Smooth muscle cell (in vitro differentiated cells): Measurements from ENCODE around the gene GINS1. TPM values are rescaled to one million over a fixed set of nuclear protein-coding genes. Genes with fewer than 3 reads are reported as not detected.

Experiments
- DNase-seq: peaks from one replicate; lab custom pipeline; 2025; ENCODE audit not compliant: unreplicated experiment; lab: John Stamatoyannopoulos, UW
- H2AFZ ChIP-seq: fragments of 200-600 bp; sonication (generic); 2 replicates; pipeline ENCODE4 v1.6.0; 2016; ENCODE audit warnings: antibody characterized with exemption, low read depth, mild to moderate bottlenecking
- H3F3A ChIP-seq: fragments of 200-600 bp; sonication (generic); 2 replicates; pipeline ENCODE4 v1.6.0; 2017; ENCODE audit warnings: antibody characterized with exemption, low read depth
- H3K27ac ChIP-seq: fragments of 200-600 bp; sonication (generic); 2 replicates; pipeline ENCODE4 v1.5.1; 2016; ENCODE audit warnings: low read depth, mild to moderate bottlenecking
- H3K27me3 ChIP-seq: fragments of 200-600 bp; sonication (generic); 2 replicates; pipeline ENCODE4 v1.6.1; 2016; ENCODE audit warnings: low read depth, mild to moderate bottlenecking
- H3K36me3 ChIP-seq: fragments of 200-600 bp; sonication (generic); 2 replicates; pipeline ENCODE4 v1.5.1; 2016; ENCODE audit warnings: low read depth
- H3K4me1 ChIP-seq: fragments of 200-600 bp; sonication (generic); 2 replicates; pipeline ENCODE4 v1.5.1; 2016; ENCODE audit warnings: low read depth
- H3K4me2 ChIP-seq: fragments of 200-600 bp; sonication (generic); 2 replicates; pipeline ENCODE4 v1.6.0; 2016; ENCODE audit warnings: mild to moderate bottlenecking
- H3K4me3 ChIP-seq: fragments of 200-600 bp; sonication (generic); 2 replicates; pipeline ENCODE4 v1.5.1; 2016; ENCODE audit warnings: mild to moderate bottlenecking
- H3K79me2 ChIP-seq: fragments of 200-600 bp; sonication (generic); 2 replicates; pipeline ENCODE4 v1.6.0; 2016; ENCODE audit warnings: low read depth, mild to moderate bottlenecking
- H3K9ac ChIP-seq: fragments of 200-600 bp; sonication (generic); 2 replicates; pipeline ENCODE4 v1.6.0; 2016; ENCODE audit warnings: low read depth
- H3K9me3 ChIP-seq: fragments of 200-600 bp; sonication (generic); replicated peaks from 2 replicates; pipeline ENCODE4 v1.5.1; 2016; ENCODE audit warnings: low read depth
- H4K20me1 ChIP-seq: fragments of 200-600 bp; sonication (generic); 2 replicates; pipeline ENCODE4 v1.6.0; 2016; ENCODE audit warnings: low read depth
- CTCF ChIP-seq: fragments of 200-600 bp; sonication (generic); IDR thresholded peaks from 2 replicates; pipeline ENCODE4 v1.5.1; 2017; ENCODE audit warnings: borderline replicate concordance, mild to moderate bottlenecking, antibody characterized with exemption; ENCODE audit not compliant: insufficient read depth, poor library complexity, severe bottlenecking
- WGBS: methylation state at CpG from one replicate; pipeline ENCODE4 v1.1.7; 2016; ENCODE audit warnings: low lambda C conversion rate; 5-methylcytosine and 5-hydroxymethylcytosine counted together
- polyA plus RNA-seq: library from polyadenylated mRNA; unstranded; fragments of >200 nt; fragmentation: Nextera tagmentation; extraction: Ambion mirVana; gene quantifications from 2 replicates; pipeline ENCODE4 v1.2.1, GENCODE V29; 2016
- total RNA-seq: library from RNA; depleted of rRNA; stranded (reverse); fragments of >200 nt; gene quantifications from 2 replicates; pipeline ENCODE4 v1.2.3, GENCODE V29; 2014

The GINS1 gene
- total and polyA plus RNA-seq, 2 experiments from 2014 or later = 5.9 to 9.3 TPM

DNA sequence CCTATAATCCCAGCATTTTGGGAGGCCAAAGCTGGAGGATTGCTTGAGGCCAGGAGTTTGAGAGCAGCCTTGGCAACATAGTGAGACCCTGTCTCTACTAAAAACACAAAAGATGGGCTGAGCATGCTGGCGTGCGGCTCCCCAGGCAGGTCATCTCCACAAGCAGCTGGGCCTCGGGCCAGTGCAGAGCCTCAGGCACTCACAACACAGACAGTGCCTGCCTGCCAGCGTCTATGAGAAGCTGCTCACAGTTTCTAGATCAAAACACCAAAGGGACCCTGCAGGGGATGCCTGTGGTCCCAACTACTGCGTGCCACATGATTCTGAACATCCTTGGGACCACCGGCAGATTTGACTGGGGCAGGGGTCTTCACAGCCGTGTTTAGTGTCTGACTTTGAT, 59.4 kb downstream of the GINS1 start:
- no peak for DNase-seq
- peaks cover 5% of the 10 kb centered on the region for H3K79me2 ChIP-seq
- H3K9ac ChIP-seq = no peak overlapping the region
- no peaks in the 10 kb centered on the region for H3K9me3 ChIP-seq
- no peak overlapping the region for H3K27ac ChIP-seq
- no peaks in the 10 kb centered on the region for H3K36me3 ChIP-seq
- no peak overlapping the region for H3K4me2 ChIP-seq
- no peak overlapping the region for H2AFZ ChIP-seq
- no peak overlapping the region for H3K4me3 ChIP-seq
- 94% methylated on average over 7 of the region's 7 CpGs for WGBS
- no peaks in the 10 kb centered on the region for H3K27me3 ChIP-seq
- no peaks in the 10 kb centered on the region for H3K4me1 ChIP-seq
- peaks cover 6% of the 10 kb centered on the region for H4K20me1 ChIP-seq
- no peaks in the 10 kb centered on the region for H3F3A ChIP-seq
- no peak for TF ChIP-seq CTCF

- Histone ChIP-seq H3K4me1 (no peaks in the 10 kb centered on the region), H3K36me3 (no peaks in the 10 kb centered on the region), H3K4me3 (no peak overlapping the region), H3K27me3 (no peaks in the 10 kb centered on the region), H3K9me3 (no peaks in the 10 kb centered on the region), H4K20me1 (peaks cover 8% of the 10 kb centered on the region), H2AFZ (no peak overlapping the region), H3K4me2 (no peak overlapping the region), H3K79me2 (peaks cover 5% of the 10 kb centered on the region), H3F3A (no peaks in the 10 kb centered on the region), H3K27ac (no peak overlapping the region), H3K9ac (no peak overlapping the region)
- no peak for DNase-seq
- TF ChIP-seq CTCF = no peak
- 78% methylated on average over 8 of the region's 8 CpGs for WGBS
Measured at GRCh38 chr20:25467441-25467840, 60.0 kb downstream of the GINS1 start.

- Histone ChIP-seq H3K4me2 (no peak overlapping the region), H3K36me3 (no peaks in the 10 kb centered on the region), H4K20me1 (peaks cover 11% of the 10 kb centered on the region), H3K9me3 (no peaks in the 10 kb centered on the region), H3K4me3 (no peak overlapping the region), H3K79me2 (peaks cover 5% of the 10 kb centered on the region), H3K9ac (no peak overlapping the region), H3K4me1 (no peaks in the 10 kb centered on the region), H2AFZ (no peak overlapping the region), H3F3A (no peaks in the 10 kb centered on the region), H3K27ac (no peak overlapping the region), H3K27me3 (no peaks in the 10 kb centered on the region)
- 96% methylated on average over 10 of the region's 18 CpGs for WGBS
- no peak for DNase-seq
- no peak for TF ChIP-seq CTCF
Measured at GRCh38 chr20:25468126-25469075, 60.9 kb downstream of the GINS1 start.
